D721Med (cell line): ENCODE results near the gene TMEM115.

Experiments used
- DNase-seq: peaks from one replicate; pipeline ENCODE4 v3.0.0; 2011; ENCODE audit warnings: low spot score; ENCODE audit not compliant: insufficient read length
- FAIRE-seq: peaks from 2 replicates; lab custom pipeline; 2011; peaks lifted over from hg19 to GRCh38; lab: Jason Lieb, UNC
- CTCF ChIP-seq: IDR thresholded peaks from 2 replicates; pipeline ENCODE4 v1.5.1; 2012; ENCODE audit warnings: mild to moderate bottlenecking, control low read depth; ENCODE audit not compliant: insufficient read depth; ENCODE audit errors: missing control alignments

Gene TMEM115

DNA sequence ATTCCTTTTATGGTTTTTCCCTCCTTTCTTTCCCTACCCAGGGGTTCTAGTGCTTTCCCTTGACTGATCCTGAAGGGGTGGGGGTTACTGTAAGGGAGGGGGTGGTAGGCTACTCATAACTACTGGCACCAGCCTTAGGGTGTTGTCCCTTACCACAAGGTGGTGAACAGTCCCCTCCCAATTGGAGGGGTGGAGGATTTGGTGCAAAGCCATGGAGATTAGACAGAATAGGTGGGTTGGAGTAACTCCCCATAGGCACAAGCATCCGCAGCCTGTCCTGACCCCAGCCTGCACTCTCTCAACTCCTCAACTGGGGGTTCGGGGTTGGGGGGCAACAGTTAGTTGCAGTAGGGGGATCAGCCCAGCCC is 34.2 kb downstream of the TMEM115 start:
- no peak for TF ChIP-seq CTCF
- DNase-seq (no peak), FAIRE-seq (no peak)

DNA sequence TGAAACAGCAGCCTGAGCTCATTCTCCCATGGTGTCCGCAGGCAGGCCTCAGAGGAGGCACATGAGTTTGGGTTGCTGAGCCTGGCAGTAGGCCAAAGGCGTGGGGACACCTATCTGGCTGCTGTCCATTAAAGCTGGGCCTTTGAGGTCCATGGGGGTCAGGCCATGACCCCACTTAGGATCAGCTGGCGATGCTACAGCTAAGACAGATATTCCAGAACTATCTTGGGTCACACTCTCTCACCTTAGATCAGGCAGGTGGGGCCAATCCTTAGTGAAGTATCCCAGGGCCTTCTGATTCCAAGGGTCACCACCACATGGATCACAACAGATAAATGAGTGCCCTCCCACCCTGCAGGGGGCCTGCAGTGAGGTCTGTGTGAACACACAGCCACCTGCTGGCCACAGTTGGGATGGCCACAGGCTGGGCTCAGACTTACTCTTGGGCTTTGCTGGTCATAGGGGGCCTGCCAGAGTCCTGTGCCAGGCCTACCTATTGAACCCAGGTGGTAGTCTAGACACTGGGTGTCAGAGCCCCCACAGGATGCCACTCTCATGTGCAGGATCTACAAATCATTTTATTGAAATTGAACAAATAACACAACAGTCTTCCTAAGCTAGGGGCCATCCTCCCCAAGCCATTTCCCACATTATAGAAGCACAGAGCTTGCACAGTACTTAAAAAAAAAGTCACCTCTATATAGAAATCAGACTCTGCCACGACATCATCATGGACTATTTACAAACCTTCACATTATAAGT is 34.8 kb downstream of the TMEM115 start:
- TF ChIP-seq CTCF = peak; percentile 68
- peak; percentile 77 for DNase-seq
- no peak for FAIRE-seq

DNA sequence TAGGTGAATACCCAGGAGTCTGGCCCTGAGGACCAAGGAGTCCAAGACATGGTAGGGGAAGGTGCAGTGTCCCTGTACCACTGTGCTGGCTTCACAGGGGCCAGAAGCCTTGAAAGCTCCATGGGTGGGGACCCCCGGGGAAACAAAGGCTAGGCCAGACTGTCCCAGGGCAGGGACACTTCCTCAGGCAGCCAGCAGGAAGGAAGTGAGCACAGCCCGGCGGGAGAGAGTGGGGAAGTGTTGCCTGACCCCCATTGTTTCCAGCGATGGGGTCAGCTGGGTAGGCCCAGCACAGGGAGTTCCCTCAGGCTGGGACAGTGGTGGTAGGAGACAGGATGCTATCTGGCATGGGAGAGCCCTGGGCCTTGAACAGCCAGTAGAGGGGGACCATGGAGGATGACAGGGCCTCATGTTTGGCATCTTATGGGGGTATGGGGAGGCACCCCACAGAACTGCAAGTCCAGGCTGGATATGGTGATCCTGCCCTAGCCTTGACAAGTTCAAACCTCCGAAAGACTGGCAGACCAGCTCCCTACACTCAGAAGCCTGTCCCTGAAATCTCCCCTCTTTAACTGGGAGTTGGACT is 35.6 kb downstream of the TMEM115 start:
- DNase-seq (no peak), FAIRE-seq (no peak)
- no peak for TF ChIP-seq CTCF

DNA sequence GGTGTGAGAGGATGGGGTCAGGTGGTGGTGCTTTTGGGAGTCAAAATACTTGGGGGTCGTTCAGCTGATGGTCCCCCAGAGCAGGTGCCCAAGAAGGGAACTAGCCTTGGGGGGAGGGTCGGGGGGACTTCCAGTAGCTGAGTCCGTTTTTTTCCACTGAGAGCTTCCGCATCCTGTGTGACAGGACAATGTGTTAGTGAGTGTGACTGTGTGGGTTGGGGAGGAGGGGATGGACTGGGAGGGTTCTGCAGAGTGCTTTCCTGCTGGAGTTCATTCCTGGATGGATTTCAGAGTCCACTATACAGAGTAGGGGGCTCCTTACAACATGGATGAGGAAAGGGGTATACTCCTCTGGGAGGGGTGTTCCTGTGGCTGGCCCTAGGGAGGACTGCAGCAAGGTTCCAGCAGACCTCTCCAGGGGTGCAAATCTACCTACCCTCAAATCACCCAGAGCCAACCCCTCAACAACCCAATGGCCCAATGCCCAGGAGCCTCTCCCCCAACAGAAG is 36.2 kb downstream of the TMEM115 start:
- DNase-seq (no peak), FAIRE-seq (no peak)
- no peak for TF ChIP-seq CTCF

GRCh38 chr3:50322386-50323091 is 36.8 kb downstream of the TMEM115 start, which contains the start of gene HYAL2:
Gene HYAL2, minus strand, starts transcription at chr3:50322745. Its CDS starts 2,256 bp downstream, at chr3:50320489.
- FAIRE-seq (no peak), DNase-seq (no peak)
- peak; percentile 4 for TF ChIP-seq CTCF

DNA sequence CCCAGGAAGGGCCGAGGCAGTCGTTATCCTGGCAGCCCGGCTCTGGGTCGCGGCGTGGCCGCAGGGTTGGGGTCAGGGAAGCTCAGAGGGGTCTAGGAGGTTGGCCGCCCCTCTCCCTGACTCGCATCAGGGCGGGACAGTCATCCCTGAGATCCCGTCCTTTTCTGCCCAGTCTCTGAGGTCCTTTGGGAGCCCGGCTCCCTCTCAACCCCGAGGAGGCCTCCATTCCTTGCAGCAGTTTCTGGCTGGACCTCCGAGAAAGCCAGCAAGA is 37.3 kb downstream of the TMEM115 start:
- FAIRE-seq (no peak), DNase-seq (no peak)
- TF ChIP-seq CTCF = no peak
